Tibial nerve (tissue), 4 donors: ENCODE measurements around the gene PILRB. TPM values are rescaled to one million over a fixed set of nuclear protein-coding genes. Genes with fewer than 3 reads are reported as not detected.
A peak's percentile ranks its signal among the peaks of the same experiment; 100 is the strongest.

Source experiments
- DNase-seq, 2 donors: peaks; one replicate each; pipeline ENCODE4 v3.0.0-alpha.2; 2019; ENCODE audit warnings: low spot score in 2 of 2
- H3K27ac ChIP-seq, 4 donors: fragments of 200-600 bp; sonication (generic) in 3 of 4; one replicate each; pipeline ENCODE4 v1.5.1; 2017 to 2019; ENCODE audit warnings: mild to moderate bottlenecking in 1 of 4
- H3K27me3 ChIP-seq, 2 donors: fragments of 200-600 bp; sonication (generic) in 1 of 2; one replicate each; pipeline versions ENCODE4 v1.5.1 to v1.6.0; 2017 to 2019
- H3K36me3 ChIP-seq, 3 donors: fragments of 200-600 bp; sonication (generic); one replicate each; pipeline ENCODE4 v1.5.1; 2018 to 2019
- H3K4me1 ChIP-seq, 4 donors: fragments of 200-600 bp; sonication (generic) in 3 of 4; one replicate each; pipeline ENCODE4 v1.5.1; 2017 to 2019
- H3K4me3 ChIP-seq, 4 donors: fragments of 200-600 bp; sonication (generic) in 3 of 4; one replicate each; pipeline ENCODE4 v1.5.1; 2017 to 2019; ENCODE audit warnings: mild to moderate bottlenecking in 1 of 4, moderate library complexity in 1 of 4
- H3K9me3 ChIP-seq, 4 donors: fragments of 200-600 bp; sonication (generic) in 3 of 4; one replicate each; pipeline ENCODE4 v1.5.1; 2017 to 2019
- EP300 ChIP-seq, 2 donors: sonication (generic); formaldehyde crosslinking; IDR thresholded peaks; one replicate each; pipeline ENCODE4 v1.6.1; 2017; ENCODE audit warnings: antibody characterized with exemption in 2 of 2, mild to moderate bottlenecking in 1 of 2
- POLR2A ChIP-seq, 2 donors: fragments of 450-650 bp; IDR thresholded peaks; one replicate each; pipeline ENCODE4 v1.6.1; 2017; ENCODE audit warnings: antibody characterized with exemption in 2 of 2, mild to moderate bottlenecking in 2 of 2, moderate library complexity in 2 of 2
- WGBS, 2 donors: methylation state at CpG; one replicate each; pipeline ENCODE4 v1.1.5; 2018; 5-methylcytosine and 5-hydroxymethylcytosine counted together
- total RNA-seq, 4 donors: library from RNA; depleted of rRNA; stranded (reverse); fragments of >200 nt; gene quantifications; one replicate each; pipeline ENCODE4 v1.1.0, GENCODE V29; 2016
- TF ChIP-seq, protein P1 (sequence below), 5 experiments: fragments of 200-600 bp in 3 of 5; fragments of 450-650 bp in 2 of 5; sonication (generic) in 3 of 5; IDR thresholded peaks; one replicate each; pipeline ENCODE4 v1.5.1; 2016 to 2019; ENCODE audit warnings: antibody characterized with exemption in 5 of 5, mild to moderate bottlenecking in 3 of 5, moderate library complexity in 2 of 5

Gene PILRB
- total RNA-seq, 4 donors from 2014 or later = 107 to 152 (median 132) TPM

DNA sequence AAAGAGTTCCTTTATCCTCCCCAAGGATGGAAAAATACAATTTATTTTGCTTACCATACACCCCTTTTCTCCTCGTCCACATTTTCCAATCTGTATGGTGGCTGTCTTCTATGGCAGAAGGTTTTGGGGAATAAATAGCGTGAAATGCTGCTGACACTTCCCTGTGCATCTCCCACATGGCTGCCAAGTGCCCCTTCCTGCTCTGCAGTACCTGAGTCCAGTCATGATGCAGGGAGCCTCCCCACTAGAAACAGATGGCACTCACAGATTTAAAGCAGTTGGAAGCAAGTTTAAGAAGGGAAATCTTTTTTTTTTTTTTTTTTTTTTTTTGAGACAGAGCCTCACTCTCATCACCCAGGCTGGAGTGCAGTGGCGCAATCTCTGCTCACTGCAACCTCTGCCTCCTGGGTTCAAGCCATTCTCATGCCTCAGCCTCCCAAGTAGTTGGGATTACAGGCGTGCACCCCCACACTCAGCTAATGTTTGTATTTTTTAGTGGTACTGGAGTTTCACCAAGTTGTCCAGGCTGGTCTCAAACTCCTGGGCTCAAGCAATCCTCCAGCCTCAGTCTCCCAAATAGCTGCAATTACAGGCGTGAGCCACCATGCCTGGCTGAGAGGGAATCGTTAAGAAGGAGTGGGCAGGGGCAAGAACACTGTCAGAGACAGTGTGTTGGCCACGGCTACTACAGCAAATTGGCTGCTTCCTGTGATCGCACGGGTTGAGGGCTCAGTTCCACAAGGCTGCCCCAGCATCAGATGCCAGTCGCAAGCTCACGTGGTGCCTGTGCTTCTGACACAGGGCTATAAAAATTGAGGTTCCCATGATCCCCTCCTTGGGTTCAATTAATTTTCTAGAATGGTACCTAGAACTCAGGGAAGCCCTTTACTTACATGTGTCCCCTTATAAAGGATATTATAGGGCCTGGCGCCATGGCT is 10.0 kb downstream of the PILRB start:
- Histone ChIP-seq H3K4me3 (no peak overlapping the region), H3K9me3 (no peaks in the 10 kb centered on the region), H3K36me3 (peaks cover 0 to 71% (median 0%) of the 10 kb centered on the region in 3 donors), H3K27ac (peak overlapping the region in 3 of 4 donors; percentile 38 to 68 (median 64)), H3K4me1 (peaks cover 0 to 30% (median 9%) of the 10 kb centered on the region in 4 donors), H3K27me3 (no peaks in the 10 kb centered on the region)
- 78 to 85% methylated on average over 11 to 12 of the region's 12 CpGs for WGBS, 2 donors
- no peak for DNase-seq
- TF ChIP-seq EP300 (IDR thresholded peaks at IDR 0.05) = no peak
- no peak for TF ChIP-seq POLR2A (IDR thresholded peaks at IDR 0.05)
- TF ChIP-seq, protein P1, sequence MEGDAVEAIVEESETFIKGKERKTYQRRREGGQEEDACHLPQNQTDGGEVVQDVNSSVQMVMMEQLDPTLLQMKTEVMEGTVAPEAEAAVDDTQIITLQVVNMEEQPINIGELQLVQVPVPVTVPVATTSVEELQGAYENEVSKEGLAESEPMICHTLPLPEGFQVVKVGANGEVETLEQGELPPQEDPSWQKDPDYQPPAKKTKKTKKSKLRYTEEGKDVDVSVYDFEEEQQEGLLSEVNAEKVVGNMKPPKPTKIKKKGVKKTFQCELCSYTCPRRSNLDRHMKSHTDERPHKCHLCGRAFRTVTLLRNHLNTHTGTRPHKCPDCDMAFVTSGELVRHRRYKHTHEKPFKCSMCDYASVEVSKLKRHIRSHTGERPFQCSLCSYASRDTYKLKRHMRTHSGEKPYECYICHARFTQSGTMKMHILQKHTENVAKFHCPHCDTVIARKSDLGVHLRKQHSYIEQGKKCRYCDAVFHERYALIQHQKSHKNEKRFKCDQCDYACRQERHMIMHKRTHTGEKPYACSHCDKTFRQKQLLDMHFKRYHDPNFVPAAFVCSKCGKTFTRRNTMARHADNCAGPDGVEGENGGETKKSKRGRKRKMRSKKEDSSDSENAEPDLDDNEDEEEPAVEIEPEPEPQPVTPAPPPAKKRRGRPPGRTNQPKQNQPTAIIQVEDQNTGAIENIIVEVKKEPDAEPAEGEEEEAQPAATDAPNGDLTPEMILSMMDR (IDR thresholded peaks at IDR 0.05) = no peak

DNA sequence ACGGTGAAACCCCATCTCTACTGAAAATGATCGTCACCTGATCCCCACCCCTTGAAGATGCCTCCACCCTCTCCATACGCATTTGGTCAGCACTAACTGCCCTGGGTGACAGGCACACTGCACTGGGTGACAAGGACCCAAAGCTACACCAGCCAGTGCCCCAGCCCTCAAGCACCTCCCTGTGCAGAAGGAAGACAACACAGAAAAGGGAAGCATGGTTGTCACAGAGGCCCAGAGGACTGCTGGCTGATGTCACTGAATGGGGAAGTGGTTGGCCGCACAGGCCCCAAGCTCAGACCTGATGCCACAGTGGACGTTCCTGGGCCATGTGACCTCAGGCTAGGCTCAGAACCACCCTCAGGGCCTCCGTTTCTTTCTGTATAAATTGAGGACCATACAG is 11.2 kb downstream of the PILRB start:
- H3K27ac ChIP-seq = peak overlapping the region in 3 of 4 donors; percentile 38 to 68 (median 68)
- DNase-seq = peak in 1 of 2 donors; percentile 41

DNA sequence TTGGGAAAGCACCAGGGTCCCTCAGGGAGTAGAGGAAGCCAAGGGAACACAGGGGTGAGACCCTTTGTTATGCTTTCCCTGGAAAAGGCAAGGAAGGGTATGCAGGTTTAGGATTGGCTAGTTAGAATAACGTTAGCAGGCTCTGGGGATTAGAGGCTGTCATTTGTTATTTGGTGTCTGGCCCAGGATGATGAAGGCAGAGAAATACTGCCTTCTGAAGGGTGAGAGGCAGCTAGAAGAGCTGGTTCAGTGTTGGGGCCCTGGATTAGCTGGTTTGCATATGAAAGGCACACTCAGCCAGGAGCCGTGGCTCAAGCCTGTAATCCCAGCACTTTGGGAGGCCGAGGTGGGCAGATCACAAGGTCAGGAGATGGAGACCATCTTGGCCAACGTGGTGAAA is 12.4 kb downstream of the PILRB start:
- DNase-seq = no peak
- Histone ChIP-seq H3K4me3 (no peak overlapping the region), H3K27me3 (no peaks in the 10 kb centered on the region), H3K27ac (peak overlapping the region in 3 of 4 donors; percentile 37 to 68 (median 68)), H3K4me1 (peaks cover 0 to 33% (median 9%) of the 10 kb centered on the region in 4 donors), H3K36me3 (peaks cover 0 to 48% (median 0%) of the 10 kb centered on the region in 3 donors), H3K9me3 (no peaks in the 10 kb centered on the region)
- TF ChIP-seq POLR2A (IDR thresholded peaks at IDR 0.05) (no peak), EP300 (IDR thresholded peaks at IDR 0.05) (no peak)
- TF ChIP-seq, protein P1 (IDR thresholded peaks at IDR 0.05) = no peak
- 17 to 21% methylated on average over 4 of the region's 4 CpGs for WGBS, 2 donors

More for the DNA sequence above, 11.2 kb downstream of the PILRB start:
- H3K36me3 ChIP-seq = peaks cover 0 to 60% (median 0%) of the 10 kb centered on the region in 3 donors
- H3K4me3 ChIP-seq = no peak overlapping the region
- peaks cover 0 to 33% (median 9%) of the 10 kb centered on the region in 4 donors for H3K4me1 ChIP-seq
- 64 to 66% methylated on average over 6 of the region's 6 CpGs for WGBS, 2 donors
- H3K27me3 ChIP-seq = no peaks in the 10 kb centered on the region
- TF ChIP-seq, protein P1 (IDR thresholded peaks at IDR 0.05) = no peak
- no peak for TF ChIP-seq POLR2A (IDR thresholded peaks at IDR 0.05)
- peak in 1 of 2 donors; percentile 67 for TF ChIP-seq EP300 (IDR thresholded peaks at IDR 0.05)
- H3K9me3 ChIP-seq = no peaks in the 10 kb centered on the region

DNA sequence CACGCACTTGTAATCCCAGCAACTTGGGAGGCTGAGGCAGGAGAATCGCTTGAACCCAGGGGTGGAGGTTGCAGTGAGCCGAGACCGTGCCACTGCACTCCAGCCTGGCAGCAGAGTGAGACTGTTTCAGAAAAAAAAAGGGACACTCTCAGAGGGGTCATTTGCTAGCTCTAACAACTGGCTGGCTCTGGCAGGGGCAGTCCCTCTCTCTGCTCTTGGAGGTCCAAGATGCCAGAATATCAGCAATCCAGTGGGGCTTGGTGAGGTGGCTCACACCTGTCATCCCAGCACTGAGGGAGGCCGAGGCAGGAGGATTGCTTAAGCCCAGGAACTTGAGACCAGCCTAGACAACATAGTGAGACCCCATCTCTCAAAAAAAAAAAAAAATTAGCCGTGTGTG is 12.8 kb downstream of the PILRB start:
- peaks cover 0 to 33% (median 9%) of the 10 kb centered on the region in 4 donors for H3K4me1 ChIP-seq
- H3K27me3 ChIP-seq = no peaks in the 10 kb centered on the region
- no peak overlapping the region for H3K4me3 ChIP-seq
- H3K36me3 ChIP-seq = peaks cover 0 to 45% (median 0%) of the 10 kb centered on the region in 3 donors
- 80 to 94% methylated on average over 6 of the region's 6 CpGs for WGBS, 2 donors
- no peaks in the 10 kb centered on the region for H3K9me3 ChIP-seq
- peak overlapping the region in 2 of 4 donors; percentile 37 to 70 for H3K27ac ChIP-seq
- TF ChIP-seq POLR2A (IDR thresholded peaks at IDR 0.05) = no peak
- TF ChIP-seq, protein P1 (IDR thresholded peaks at IDR 0.05) = no peak
- no peak for TF ChIP-seq EP300 (IDR thresholded peaks at IDR 0.05)
- no peak for DNase-seq
